ENCODE results near the gene C1orf210.

C1orf210 gene

GRCh38 chr1:43306688-43307457 is 21.5 kb upstream of the C1orf210 start:
- H3K4me3 ChIP-seq (IDR thresholded peaks at IDR 0.05; ENCODE audit: insufficient read depth, low read depth, low read length): no peak overlapping the region
- no peak overlapping the region for H2AFZ ChIP-seq (ENCODE audit: low read depth)
- H3K27me3 ChIP-seq (ENCODE audit: insufficient read depth, low read depth): no peaks in the 10 kb centered on the region; the same call in 1 of the 2 replicates
- H3K4me2 ChIP-seq: no peak overlapping the region
- no peaks in the 10 kb centered on the region for H3K4me1 ChIP-seq (ENCODE audit: low read depth, poor library complexity, severe bottlenecking)
- no peaks in the 10 kb centered on the region for H4K20me1 ChIP-seq (ENCODE audit: insufficient read depth)
- no peak overlapping the region for H3K9ac ChIP-seq
- no peaks in the 10 kb centered on the region for H3K36me3 ChIP-seq (ENCODE audit: insufficient read depth)
- no peak for TF ChIP-seq CTCF (conservative IDR thresholded peaks at IDR 0.05; ENCODE audit: low read depth, low read length)
- H3K79me2 ChIP-seq (ENCODE audit: insufficient read depth, low read depth): no peaks in the 10 kb centered on the region
- H3K27ac ChIP-seq: no peak overlapping the region

- Histone ChIP-seq H3K4me2 (no peak overlapping the region), H3K27ac (no peak overlapping the region), H3K36me3 (ENCODE audit: insufficient read depth) (no peaks in the 10 kb centered on the region), H3K79me2 (ENCODE audit: insufficient read depth, low read depth) (no peaks in the 10 kb centered on the region), H2AFZ (ENCODE audit: low read depth) (no peak overlapping the region), H3K4me1 (ENCODE audit: low read depth, poor library complexity, severe bottlenecking) (no peaks in the 10 kb centered on the region), H3K4me3 (IDR thresholded peaks at IDR 0.05; ENCODE audit: insufficient read depth, low read depth, low read length) (no peak overlapping the region), H4K20me1 (ENCODE audit: insufficient read depth) (no peaks in the 10 kb centered on the region), H3K9ac (no peak overlapping the region), H3K27me3 (ENCODE audit: insufficient read depth, low read depth) (no peaks in the 10 kb centered on the region; the same call in 1 of the 2 replicates)
- no peak for TF ChIP-seq CTCF (conservative IDR thresholded peaks at IDR 0.05; ENCODE audit: low read depth, low read length)
Observed at GRCh38 chr1:43305926-43306687, 20.7 kb upstream of the C1orf210 start.

- Histone ChIP-seq H4K20me1 (ENCODE audit: insufficient read depth) (no peaks in the 10 kb centered on the region), H3K27ac (no peak overlapping the region), H3K36me3 (ENCODE audit: insufficient read depth) (no peaks in the 10 kb centered on the region), H2AFZ (ENCODE audit: low read depth) (no peak overlapping the region), H3K9ac (no peak overlapping the region), H3K27me3 (ENCODE audit: insufficient read depth, low read depth) (no peaks in the 10 kb centered on the region; the same call in 1 of the 2 replicates), H3K4me1 (ENCODE audit: low read depth, poor library complexity, severe bottlenecking) (no peaks in the 10 kb centered on the region), H3K4me3 (IDR thresholded peaks at IDR 0.05; ENCODE audit: insufficient read depth, low read depth, low read length) (no peak overlapping the region), H3K4me2 (no peak overlapping the region), H3K79me2 (ENCODE audit: insufficient read depth, low read depth) (no peaks in the 10 kb centered on the region)
- TF ChIP-seq CTCF (conservative IDR thresholded peaks at IDR 0.05; ENCODE audit: low read depth, low read length): no peak
Observed at GRCh38 chr1:43305461-43305860, 20.1 kb upstream of the C1orf210 start.

- H4K20me1 ChIP-seq (ENCODE audit: insufficient read depth): no peaks in the 10 kb centered on the region
- no peaks in the 10 kb centered on the region; the same call in 1 of the 2 replicates for H3K27me3 ChIP-seq (ENCODE audit: insufficient read depth, low read depth)
- H3K36me3 ChIP-seq (ENCODE audit: insufficient read depth): no peaks in the 10 kb centered on the region
- no peak for TF ChIP-seq CTCF (conservative IDR thresholded peaks at IDR 0.05; ENCODE audit: low read depth, low read length)
- H3K4me3 ChIP-seq (IDR thresholded peaks at IDR 0.05; ENCODE audit: insufficient read depth, low read depth, low read length): no peak overlapping the region
- no peaks in the 10 kb centered on the region for H3K4me1 ChIP-seq (ENCODE audit: low read depth, poor library complexity, severe bottlenecking)
- no peak overlapping the region for H3K4me2 ChIP-seq
- no peaks in the 10 kb centered on the region for H3K79me2 ChIP-seq (ENCODE audit: insufficient read depth, low read depth)
- H3K27ac ChIP-seq: no peak overlapping the region
- H2AFZ ChIP-seq (ENCODE audit: low read depth): no peak overlapping the region
- no peak overlapping the region for H3K9ac ChIP-seq
Observed at GRCh38 chr1:43304771-43305300, 19.5 kb upstream of the C1orf210 start.

Data from KMS-11 (cell line).